ENCODE measurements around the gene CACNA1C. TPM values are rescaled to one million over a fixed set of nuclear protein-coding genes. Genes with fewer than 3 reads are reported as not detected.

CACNA1C gene
- polyA plus RNA-seq, 1 of the 3 experiments (the other 2 are of a cell fraction) = 1.5 TPM

DNA sequence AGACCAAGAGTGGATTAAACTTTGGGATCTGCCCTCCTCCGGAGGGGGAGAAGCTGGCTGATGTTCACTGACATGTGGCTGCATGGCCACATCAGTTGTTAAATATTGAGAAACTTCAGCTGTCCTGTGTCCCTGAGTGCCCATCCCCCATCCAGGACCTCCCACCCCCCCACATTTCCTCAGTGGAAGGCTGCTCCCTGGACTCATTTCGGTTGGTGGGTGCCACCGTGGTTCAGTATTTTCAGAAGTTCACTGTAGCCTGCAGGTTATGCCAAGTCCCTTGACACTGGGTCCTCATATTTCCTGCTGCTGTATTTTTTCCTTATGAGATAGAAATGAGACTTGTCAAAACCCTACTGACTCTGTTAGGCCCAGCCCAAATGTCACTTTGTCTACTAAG is 302.4 kb downstream of the CACNA1C start:
- Histone ChIP-seq H3K79me2 (ENCODE audit: insufficient read depth) (no peaks in the 10 kb centered on the region), H3K9ac (no peak overlapping the region), H3K4me1 (ENCODE audit: control insufficient read depth in 1 of 2, insufficient read depth in 2 of 2, low read depth in 1 of 2, low read length in 1 of 2) (peaks cover 15 to 25% of the 10 kb centered on the region in 2 experiments; a peak in 2 of 4 replicates), H3K4me3 (ENCODE audit: low read depth in 2 of 2, low read length in 1 of 2) (no peak overlapping the region), H3K9me3 (no peaks in the 10 kb centered on the region), H2AFZ (ENCODE audit: low read depth) (no peak overlapping the region), H3K27me3 (ENCODE audit: insufficient read depth) (no peaks in the 10 kb centered on the region), H3K27ac (ENCODE audit: low read depth in 2 of 2, low read length in 1 of 2) (no peak overlapping the region), H3K9me2 (no peaks in the 10 kb centered on the region), H3F3A (replicated peaks; ENCODE audit: insufficient read depth) (no peaks in the 10 kb centered on the region), H3K4me2 (no peak overlapping the region), H4K20me1 (ENCODE audit: insufficient read depth) (no peaks in the 10 kb centered on the region), H3K36me3 (replicated peaks in 1 of 2; ENCODE audit: control insufficient read depth in 1 of 2, insufficient read depth in 2 of 2, low read length in 1 of 2) (no peaks in the 10 kb centered on the region)
- DNase-seq = no peak
- TF ChIP-seq FOXJ3 (CRISPR knock-in tag; IDR thresholded peaks at IDR 0.05) = no peak
- no peak for TF ChIP-seq USF2 (IDR thresholded peaks at IDR 0.05; ENCODE audit: borderline replicate concordance, low read depth, low read length)
- TF ChIP-seq NFIC (IDR thresholded peaks at IDR 0.05; ENCODE audit: borderline replicate concordance) = no peak
- no peak for TF ChIP-seq POLR2AphosphoS5 (IDR thresholded peaks at IDR 0.05; ENCODE audit: low read depth, low read length)
- no peak for TF ChIP-seq EZH2phosphoT487 (IDR thresholded peaks at IDR 0.05; ENCODE audit: borderline replicate concordance, low read depth)
- TF ChIP-seq ELF1 (IDR thresholded peaks at IDR 0.05) = no peak
- TF ChIP-seq SMC3 (IDR thresholded peaks at IDR 0.05; ENCODE audit: low read depth, low read length) = no peak
- TF ChIP-seq, protein P1, sequence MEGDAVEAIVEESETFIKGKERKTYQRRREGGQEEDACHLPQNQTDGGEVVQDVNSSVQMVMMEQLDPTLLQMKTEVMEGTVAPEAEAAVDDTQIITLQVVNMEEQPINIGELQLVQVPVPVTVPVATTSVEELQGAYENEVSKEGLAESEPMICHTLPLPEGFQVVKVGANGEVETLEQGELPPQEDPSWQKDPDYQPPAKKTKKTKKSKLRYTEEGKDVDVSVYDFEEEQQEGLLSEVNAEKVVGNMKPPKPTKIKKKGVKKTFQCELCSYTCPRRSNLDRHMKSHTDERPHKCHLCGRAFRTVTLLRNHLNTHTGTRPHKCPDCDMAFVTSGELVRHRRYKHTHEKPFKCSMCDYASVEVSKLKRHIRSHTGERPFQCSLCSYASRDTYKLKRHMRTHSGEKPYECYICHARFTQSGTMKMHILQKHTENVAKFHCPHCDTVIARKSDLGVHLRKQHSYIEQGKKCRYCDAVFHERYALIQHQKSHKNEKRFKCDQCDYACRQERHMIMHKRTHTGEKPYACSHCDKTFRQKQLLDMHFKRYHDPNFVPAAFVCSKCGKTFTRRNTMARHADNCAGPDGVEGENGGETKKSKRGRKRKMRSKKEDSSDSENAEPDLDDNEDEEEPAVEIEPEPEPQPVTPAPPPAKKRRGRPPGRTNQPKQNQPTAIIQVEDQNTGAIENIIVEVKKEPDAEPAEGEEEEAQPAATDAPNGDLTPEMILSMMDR (IDR thresholded peaks at IDR 0.05) = no peak
- 84% methylated on average over 3 of the region's 3 CpGs for WGBS (ENCODE audit: low lambda C conversion rate)
- ChIA-PET POLR2A (interaction anchor here (0.7 kb wide), 1 partner anchor 27 kb away, joined by 3 read pairs; no protein-coding TSS in a partner anchor), CTCF (no interaction called here)

GRCh38 chr12:2355604-2356003 is 302.8 kb downstream of the CACNA1C start:
- Histone ChIP-seq H3K9me2 (no peaks in the 10 kb centered on the region), H3K27ac (ENCODE audit: low read depth in 2 of 2, low read length in 1 of 2) (no peak overlapping the region), H2AFZ (ENCODE audit: low read depth) (no peak overlapping the region), H4K20me1 (ENCODE audit: insufficient read depth) (no peaks in the 10 kb centered on the region), H3K4me3 (ENCODE audit: low read depth in 2 of 2, low read length in 1 of 2) (no peak overlapping the region), H3K27me3 (ENCODE audit: insufficient read depth) (no peaks in the 10 kb centered on the region), H3K36me3 (replicated peaks in 1 of 2; ENCODE audit: control insufficient read depth in 1 of 2, insufficient read depth in 2 of 2, low read length in 1 of 2) (no peaks in the 10 kb centered on the region), H3F3A (replicated peaks; ENCODE audit: insufficient read depth) (no peaks in the 10 kb centered on the region), H3K9ac (no peak overlapping the region), H3K4me2 (no peak overlapping the region), H3K4me1 (ENCODE audit: control insufficient read depth in 1 of 2, insufficient read depth in 2 of 2, low read depth in 1 of 2, low read length in 1 of 2) (peaks cover 15 to 25% of the 10 kb centered on the region in 2 experiments; a peak in 2 of 4 replicates), H3K79me2 (ENCODE audit: insufficient read depth) (no peaks in the 10 kb centered on the region), H3K9me3 (no peaks in the 10 kb centered on the region)
- no peak for DNase-seq
- CTCF ChIA-PET = no interaction called here
- TF ChIP-seq SIN3A (IDR thresholded peaks at IDR 0.05; ENCODE audit: borderline replicate concordance, low read depth, low read length) (no peak), USF2 (IDR thresholded peaks at IDR 0.05; ENCODE audit: borderline replicate concordance, low read depth, low read length) (no peak), YY1 (IDR thresholded peaks at IDR 0.05; ENCODE audit: low read depth) (no peak), NFIC (IDR thresholded peaks at IDR 0.05; ENCODE audit: borderline replicate concordance) (no peak), GABPA (IDR thresholded peaks at IDR 0.05; ENCODE audit: low read depth) (no peak), RXRA (IDR thresholded peaks at IDR 0.05; ENCODE audit: borderline replicate concordance, low read depth) (no peak), FOXM1 (IDR thresholded peaks at IDR 0.05; ENCODE audit: low read depth) (no peak)
- POLR2A ChIA-PET = interaction anchor here (0.7 kb wide), 2 partner anchors 8 to 27 kb away, joined by 3 to 4 read pairs; no protein-coding TSS in a partner anchor
- WGBS (ENCODE audit: low lambda C conversion rate) = 93% methylated on average over 5 of the region's 5 CpGs
